Mucosa of rectum (tissue), 2 donors: ENCODE results near the gene GPA33.

Source experiments
- H3K27ac ChIP-seq, 2 donors: one replicate each; pipeline ENCODE4 v1.7.0; 2013; ENCODE audit warnings: inconsistent platforms in 2 of 2, low read depth in 2 of 2, low read length in 2 of 2
- H3K27me3 ChIP-seq, 2 donors: one replicate each; pipeline ENCODE4 v1.7.0; 2013; ENCODE audit warnings: low read length in 2 of 2; ENCODE audit not compliant: control insufficient read depth in 2 of 2, insufficient read depth in 2 of 2
- H3K36me3 ChIP-seq, 2 donors: one replicate each; pipeline ENCODE4 v1.7.0; 2013; ENCODE audit warnings: low read length in 2 of 2; ENCODE audit not compliant: control insufficient read depth in 2 of 2, insufficient read depth in 2 of 2
- H3K4me1 ChIP-seq, 2 donors: one replicate each; pipeline ENCODE4 v1.7.0; 2013; ENCODE audit warnings: low read length in 2 of 2, mild to moderate bottlenecking in 1 of 2; ENCODE audit not compliant: control insufficient read depth in 2 of 2, insufficient read depth in 2 of 2
- H3K4me3 ChIP-seq, 2 donors: one replicate each; pipeline ENCODE4 v1.7.0; 2013; ENCODE audit warnings: low read length in 2 of 2
- H3K9ac ChIP-seq, 2 donors: one replicate each; pipeline ENCODE4 v1.7.0; 2013; ENCODE audit warnings: low read length in 2 of 2, low read depth in 1 of 2, mild to moderate bottlenecking in 1 of 2
- H3K9me3 ChIP-seq, 2 donors: one replicate each; pipeline ENCODE4 v1.7.0; 2013; ENCODE audit warnings: low read length in 2 of 2; ENCODE audit not compliant: control insufficient read depth in 2 of 2
- donor health status: healthy.
- donor health status: Normal muscosa, but diverticular disease.

The GPA33 gene

DNA sequence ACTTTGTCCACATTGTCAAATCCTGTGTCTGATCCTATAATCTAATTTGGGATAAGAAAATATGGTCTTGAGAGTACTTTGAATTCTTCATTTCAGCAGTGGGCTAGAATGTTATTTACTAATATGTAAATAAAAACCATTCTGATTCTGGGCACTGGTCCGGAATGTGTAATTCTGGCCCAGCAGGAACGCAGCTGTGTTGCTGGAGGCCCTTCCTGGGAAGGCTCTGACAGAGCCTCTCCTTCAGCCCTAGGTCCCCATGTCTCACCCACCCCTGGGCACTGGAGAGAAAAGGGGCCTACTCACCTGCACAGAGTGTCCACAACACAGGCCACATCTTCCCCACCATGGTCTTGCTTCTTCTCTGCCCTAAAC, 251 bp downstream of the GPA33 start:
- H3K36me3 ChIP-seq = no peaks in the 10 kb centered on the region
- H3K27me3 ChIP-seq = no peaks in the 10 kb centered on the region
- H3K4me1 ChIP-seq = peaks cover 28 to 40% of the 10 kb centered on the region in 2 donors
- peak overlapping the region; percentile 96 to 99 for H3K27ac ChIP-seq
- peak overlapping the region; percentile 68 to 78 for H3K4me3 ChIP-seq
- peak overlapping the region; percentile 97 to 98 for H3K9ac ChIP-seq
- H3K9me3 ChIP-seq = no peaks in the 10 kb centered on the region

DNA sequence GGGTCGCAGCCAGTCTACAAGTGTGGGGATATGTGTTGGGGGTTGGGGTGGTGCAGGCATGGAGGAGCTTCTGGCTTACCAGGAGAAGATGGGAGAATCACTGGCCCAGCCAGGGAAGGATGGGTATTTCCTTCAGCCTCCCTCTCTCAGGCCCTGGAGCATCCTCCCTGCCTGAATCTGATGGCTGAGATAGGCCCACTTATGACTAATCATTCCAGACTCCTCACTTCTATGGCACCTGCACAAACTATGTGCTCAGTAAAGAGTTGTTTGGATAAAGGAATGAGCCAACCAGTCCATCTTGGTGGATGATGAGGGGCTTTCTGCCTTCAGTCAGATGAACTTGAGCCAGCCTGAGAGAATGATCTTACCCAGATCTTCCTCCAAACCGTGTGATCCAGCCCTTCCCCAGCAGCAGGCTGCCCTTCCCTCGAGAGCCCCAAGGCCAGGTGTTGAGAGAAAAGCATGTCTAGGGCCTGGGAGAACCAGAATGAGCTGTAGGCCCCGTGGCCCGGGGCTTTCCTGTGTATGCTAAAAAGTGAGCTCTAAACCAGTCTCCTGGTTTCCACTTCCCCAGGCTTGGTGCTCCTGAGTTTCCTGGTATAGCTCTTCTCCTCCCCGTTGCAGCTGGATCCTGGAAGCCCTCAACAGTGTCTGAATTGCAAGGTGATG, 1.3 kb downstream of the GPA33 start:
- H3K27ac ChIP-seq = peak overlapping the region; percentile 96 to 99
- H3K4me3 ChIP-seq = peak overlapping the region; percentile 68 to 78
- H3K9me3 ChIP-seq = no peaks in the 10 kb centered on the region
- H3K36me3 ChIP-seq = no peaks in the 10 kb centered on the region
- H3K27me3 ChIP-seq = no peaks in the 10 kb centered on the region
- peaks cover 31 to 48% of the 10 kb centered on the region in 2 donors for H3K4me1 ChIP-seq
- peak overlapping the region; percentile 61 to 98 for H3K9ac ChIP-seq

DNA sequence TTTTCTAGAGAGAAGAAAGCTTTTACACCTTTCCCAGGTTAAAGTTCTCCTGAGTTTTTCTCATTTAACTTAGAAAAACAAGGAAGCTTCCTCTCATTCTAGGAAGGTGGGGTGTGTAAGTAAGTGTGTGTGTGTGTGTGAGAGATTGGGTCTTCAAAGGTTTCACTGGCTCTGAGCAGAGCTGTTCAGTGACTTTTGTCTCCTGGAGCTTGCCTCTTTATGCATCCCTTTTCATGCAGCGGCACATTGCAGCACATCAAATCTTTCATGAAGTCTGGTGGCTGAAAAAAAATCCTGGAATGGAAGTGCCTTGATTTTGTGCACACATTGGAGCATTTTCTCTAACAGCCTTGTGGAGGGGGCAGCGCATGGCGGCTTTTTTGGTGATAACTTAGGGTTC, 3.4 kb downstream of the GPA33 start:
- Histone ChIP-seq H3K9me3 (no peaks in the 10 kb centered on the region), H3K27me3 (peaks cover 0 to 3% of the 10 kb centered on the region in 2 donors), H3K4me1 (peaks cover 48 to 67% of the 10 kb centered on the region in 2 donors), H3K36me3 (no peaks in the 10 kb centered on the region), H3K4me3 (peak overlapping the region; percentile 54 to 58), H3K9ac (peak overlapping the region; percentile 32 to 98), H3K27ac (peak overlapping the region; percentile 96 to 99)

DNA sequence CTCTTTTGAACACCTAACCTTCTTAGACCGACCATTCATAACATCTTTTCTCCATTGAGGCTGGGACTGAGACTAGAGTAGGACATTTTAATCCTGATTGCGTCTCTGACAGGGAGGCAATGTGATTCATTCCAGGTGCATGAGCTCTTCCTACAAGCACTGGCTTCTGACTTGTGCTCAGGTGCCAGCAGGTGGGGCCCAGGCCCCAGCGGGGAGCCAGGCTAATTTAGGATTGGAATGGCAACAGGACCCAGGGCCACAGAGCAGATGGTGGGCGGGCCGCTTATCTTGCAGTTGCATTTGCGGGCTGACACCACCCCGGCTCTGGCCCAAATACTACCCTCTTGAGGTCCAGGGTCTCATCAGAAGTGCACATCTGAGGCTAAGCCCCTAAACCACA, 4.1 kb downstream of the GPA33 start:
- Histone ChIP-seq H3K9me3 (no peaks in the 10 kb centered on the region), H3K36me3 (peaks cover 0 to 6% of the 10 kb centered on the region in 2 donors), H3K27ac (peak overlapping the region; percentile 96 to 99), H3K4me3 (peak overlapping the region; percentile 9 to 56), H3K4me1 (peaks cover 53 to 75% of the 10 kb centered on the region in 2 donors), H3K9ac (peak overlapping the region; percentile 27 to 98), H3K27me3 (peaks cover 0 to 3% of the 10 kb centered on the region in 2 donors)

DNA sequence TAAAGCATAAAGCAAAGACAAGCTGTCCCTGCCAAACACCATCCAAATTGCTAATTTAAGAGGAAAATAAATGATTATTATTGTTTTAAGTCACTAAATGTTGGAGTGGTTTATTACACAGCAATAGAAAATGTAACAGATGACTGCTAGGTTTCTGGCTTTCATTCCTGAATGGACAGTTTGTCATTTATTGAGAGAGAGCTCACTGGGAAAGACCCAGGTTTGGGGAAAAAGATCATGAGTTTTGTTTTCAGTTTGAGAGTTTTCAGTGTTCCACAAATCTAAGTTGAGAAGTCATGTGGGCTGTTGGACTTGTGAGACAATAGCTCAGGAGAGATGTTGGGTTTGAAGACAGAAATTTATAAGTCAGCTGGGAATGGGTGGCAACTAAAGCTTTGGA, 5.4 kb downstream of the GPA33 start:
- no peaks in the 10 kb centered on the region for H3K9me3 ChIP-seq
- H3K9ac ChIP-seq = peak overlapping the region; percentile 19 to 41
- H3K36me3 ChIP-seq = peaks cover 0 to 11% of the 10 kb centered on the region in 2 donors
- peaks cover 0 to 3% of the 10 kb centered on the region in 2 donors for H3K27me3 ChIP-seq
- peaks cover 57 to 84% of the 10 kb centered on the region in 2 donors for H3K4me1 ChIP-seq
- peak overlapping the region; percentile 96 to 99 for H3K27ac ChIP-seq
- peak overlapping the region; percentile 17 to 52 for H3K4me3 ChIP-seq

DNA sequence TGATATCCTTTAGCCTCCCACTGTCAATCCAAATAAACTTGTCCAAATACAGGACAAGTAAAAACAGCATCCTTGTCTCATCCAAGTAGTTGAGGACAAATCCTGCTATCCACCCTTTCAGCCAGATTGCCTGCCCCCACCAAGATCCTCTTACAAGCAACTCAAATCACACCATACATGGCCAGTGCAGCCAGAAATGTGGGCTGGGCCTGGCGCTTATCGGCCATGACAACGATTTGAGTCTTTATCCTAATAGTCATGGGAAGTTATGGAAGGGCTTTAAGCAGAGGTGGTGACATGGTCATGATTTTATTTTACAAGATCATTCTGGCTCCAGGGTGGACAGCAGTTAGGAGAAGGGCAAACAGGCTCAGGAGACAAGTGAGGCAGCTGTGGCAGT, 6.3 kb downstream of the GPA33 start:
- Histone ChIP-seq H3K4me1 (peaks cover 57 to 87% of the 10 kb centered on the region in 2 donors), H3K27me3 (peaks cover 0 to 3% of the 10 kb centered on the region in 2 donors), H3K4me3 (peak overlapping the region in 1 of 2 donors; percentile 48), H3K9me3 (no peaks in the 10 kb centered on the region), H3K36me3 (peaks cover 0 to 11% of the 10 kb centered on the region in 2 donors), H3K9ac (peak overlapping the region; percentile 73 to 80), H3K27ac (peak overlapping the region; percentile 96 to 99)

DNA sequence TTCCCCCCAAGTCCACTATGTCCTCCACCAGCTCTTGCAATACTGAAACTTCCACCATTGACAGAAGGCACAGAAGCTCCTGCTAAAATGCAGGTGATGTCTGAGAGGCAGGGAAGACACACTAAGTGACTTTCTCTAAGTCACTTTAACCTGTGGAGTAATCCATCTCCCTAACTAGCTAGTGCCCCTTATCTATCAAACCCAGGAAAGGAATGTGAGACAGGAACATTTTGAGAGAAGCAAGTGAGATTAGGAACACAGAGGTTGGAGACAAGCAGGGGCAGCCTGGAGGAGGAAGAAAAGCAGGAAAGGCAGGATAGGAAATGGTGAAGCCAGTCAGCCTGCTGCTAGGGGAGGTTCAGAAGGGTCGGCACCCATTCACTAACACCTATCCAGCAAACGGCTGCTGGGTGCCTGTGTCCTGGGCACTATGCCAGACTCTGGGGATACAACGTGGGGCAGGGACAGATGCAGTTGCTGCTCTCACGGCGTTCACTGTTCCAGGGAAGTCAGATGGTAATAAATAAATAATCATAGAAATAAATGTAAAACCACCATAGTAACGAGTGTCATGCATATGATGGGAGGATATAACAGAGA, 7.0 kb downstream of the GPA33 start:
- Histone ChIP-seq H3K4me1 (peaks cover 52 to 81% of the 10 kb centered on the region in 2 donors), H3K9ac (peak overlapping the region; percentile 73 to 80), H3K4me3 (peak overlapping the region; percentile 34 to 58), H3K27ac (peak overlapping the region; percentile 96 to 99), H3K36me3 (peaks cover 0 to 17% of the 10 kb centered on the region in 2 donors), H3K9me3 (no peaks in the 10 kb centered on the region), H3K27me3 (peaks cover 0 to 3% of the 10 kb centered on the region in 2 donors)

DNA sequence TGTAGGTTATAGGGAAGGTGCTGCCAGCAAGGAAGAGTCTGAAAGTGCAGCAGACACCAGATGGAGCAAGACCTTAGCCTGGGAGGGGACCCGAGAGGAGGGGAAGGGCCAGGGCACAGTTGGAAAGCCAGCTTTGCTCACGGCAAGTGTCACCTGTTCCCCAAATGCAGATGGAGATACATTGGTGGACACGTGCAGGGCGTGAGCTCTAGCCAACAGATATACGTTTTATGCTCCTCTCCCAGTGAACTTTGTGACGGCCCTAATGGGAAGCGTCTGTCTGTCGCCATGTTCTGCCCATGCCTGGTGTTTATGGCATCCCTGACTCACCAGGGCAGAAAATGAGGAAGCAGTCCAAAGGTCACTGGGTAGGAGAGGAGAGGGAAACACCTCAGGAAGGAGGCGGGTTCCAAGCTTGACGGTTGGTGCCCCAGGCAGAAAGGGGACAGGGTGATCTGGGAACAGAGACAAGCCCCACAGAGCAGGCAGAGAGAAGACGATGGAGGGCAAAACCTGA, 7.6 kb downstream of the GPA33 start:
- Histone ChIP-seq H3K27me3 (peaks cover 0 to 3% of the 10 kb centered on the region in 2 donors), H3K9me3 (no peaks in the 10 kb centered on the region), H3K36me3 (peaks cover 0 to 21% of the 10 kb centered on the region in 2 donors), H3K4me3 (peak overlapping the region; percentile 37 to 58), H3K9ac (peak overlapping the region; percentile 73 to 80), H3K27ac (peak overlapping the region; percentile 96 to 99), H3K4me1 (peaks cover 50 to 76% of the 10 kb centered on the region in 2 donors)

DNA sequence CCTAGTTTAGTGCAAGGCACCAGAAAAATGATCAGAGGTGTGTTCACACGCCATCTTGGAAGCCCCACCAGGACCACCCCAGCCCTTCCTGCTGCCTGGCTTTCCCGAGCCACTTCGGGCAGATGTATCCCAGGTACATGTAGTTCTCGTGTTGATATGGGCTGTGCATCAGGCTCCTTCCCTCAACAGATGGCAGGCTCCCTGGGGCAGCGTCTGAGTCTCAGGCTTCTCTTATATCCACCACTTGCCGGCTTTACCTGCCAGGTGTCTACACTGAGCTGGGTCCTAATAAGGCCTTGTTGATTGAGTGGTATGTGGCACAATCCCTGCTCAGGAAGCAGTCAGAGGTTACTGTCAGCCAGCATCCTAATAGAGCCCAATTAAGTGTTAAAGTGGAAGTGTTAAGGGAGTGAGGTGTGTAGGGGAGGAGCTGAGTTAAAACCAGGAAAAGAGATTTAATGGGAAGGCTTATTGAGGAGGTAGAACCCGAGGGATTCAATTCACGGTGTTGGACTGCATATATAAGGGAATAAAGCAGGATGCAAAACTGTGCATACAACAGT, 8.5 kb downstream of the GPA33 start:
- H3K9me3 ChIP-seq = no peaks in the 10 kb centered on the region

DNA sequence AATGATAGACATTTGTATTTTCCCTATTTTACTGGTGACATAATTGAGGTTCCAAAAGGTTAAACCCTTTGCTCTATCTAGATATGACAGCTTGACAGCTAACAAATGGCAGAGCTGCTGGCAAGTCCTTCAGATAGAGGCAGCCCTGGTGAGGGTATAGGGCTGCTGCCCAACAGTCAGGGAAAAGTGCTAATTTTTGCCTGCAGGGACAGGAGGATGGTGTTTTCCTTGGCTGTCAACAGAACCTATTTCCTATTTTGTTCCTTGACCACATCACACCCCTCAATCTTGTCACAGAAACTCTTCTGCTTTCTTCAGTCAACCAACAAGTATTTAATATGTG, 12.3 kb downstream of the GPA33 start:
- H3K36me3 ChIP-seq = peaks cover 25 to 51% of the 10 kb centered on the region in 2 donors
- H3K27ac ChIP-seq = no peak overlapping the region

More for the DNA sequence above, 8.5 kb downstream of the GPA33 start:
- H3K27me3 ChIP-seq = peaks cover 0 to 3% of the 10 kb centered on the region in 2 donors
- H3K4me3 ChIP-seq = peak overlapping the region; percentile 35 to 37
- peaks cover 43 to 69% of the 10 kb centered on the region in 2 donors for H3K4me1 ChIP-seq
- peak overlapping the region; percentile 96 to 99 for H3K27ac ChIP-seq
- H3K9ac ChIP-seq = peak overlapping the region; percentile 43 to 68
- H3K36me3 ChIP-seq = peaks cover 0 to 25% of the 10 kb centered on the region in 2 donors

More for the DNA sequence above, 12.3 kb downstream of the GPA33 start:
- H3K9ac ChIP-seq = no peak overlapping the region
- H3K4me3 ChIP-seq = no peak overlapping the region
- peaks cover 0 to under 1% of the 10 kb centered on the region in 2 donors for H3K27me3 ChIP-seq
- H3K9me3 ChIP-seq = no peaks in the 10 kb centered on the region
- peaks cover 19 to 32% of the 10 kb centered on the region in 2 donors for H3K4me1 ChIP-seq
